Mucosa of descending colon (tissue), 3 donors: ENCODE data around the gene MTFR1L. TPM values are rescaled to one million over a fixed set of nuclear protein-coding genes. Genes with fewer than 3 reads are reported as not detected.

Source experiments
- ATAC-seq: fragments of 200-7000 bp; cut with Tn5 transposase; one replicate; pipeline ENCODE4 v1.9.1; 2020; ENCODE audit warnings: mild to moderate bottlenecking, moderate library complexity
- DNase-seq, 3 donors: peaks; one replicate each; pipeline ENCODE4 v3.0.0-alpha.2; 2020
- H3K36me3 ChIP-seq: fragments of 200-600 bp; one replicate; pipeline ENCODE4 v1.8.0; 2021; ENCODE audit warnings: low read depth, mild to moderate bottlenecking
- H3K4me1 ChIP-seq: fragments of 200-600 bp; one replicate; pipeline ENCODE4 v1.8.0; 2021; ENCODE audit warnings: low read depth, mild to moderate bottlenecking
- H3K4me3 ChIP-seq: fragments of 200-600 bp; one replicate; pipeline ENCODE4 v1.8.0; 2021; ENCODE audit warnings: mild to moderate bottlenecking
- H3K9me3 ChIP-seq: fragments of 200-600 bp; one replicate; pipeline ENCODE4 v1.8.0; 2021; ENCODE audit warnings: mild to moderate bottlenecking
- intact Hi-C, 2 donors: fragments of 100-400 bp; cut with DNase I in 1 of 2; cut with micrococcal nuclease in 1 of 2; formaldehyde crosslinking; loops; one replicate each; pipeline versions ENCODE4 v1.11.0 to v1.11.1; 2022; cut with DNase I, micrococcal nuclease
- total RNA-seq, 3 donors: library from RNA; stranded (reverse); fragmentation: NEBNext Ultra II Directional in 2 of 3; extraction: Animal tissue kit (Norgen Biotek cat#: 25700) in 2 of 3; gene quantifications; one replicate each; pipeline versions ENCODE4 v1.2.1 to v1.2.4, GENCODE V29; 2021 to 2023
- TF ChIP-seq, protein P1 (sequence below): fragments of 200-600 bp; IDR thresholded peaks from one replicate; pipeline ENCODE4 v1.8.0; 2022; ENCODE audit warnings: antibody characterized with exemption, mild to moderate bottlenecking
- donor health status: DM: no; HTN: no; CAD: no; lungs with moderate emphysema.
- donor health status: DM: no; HTN: no; CAD: no.
- donor health status: DM: no; HTN: yes; CAD: no.

MTFR1L gene
- total RNA-seq, 3 donors from 2014 or later = 46.2 to 94.3 (median 83.0) TPM

DNA sequence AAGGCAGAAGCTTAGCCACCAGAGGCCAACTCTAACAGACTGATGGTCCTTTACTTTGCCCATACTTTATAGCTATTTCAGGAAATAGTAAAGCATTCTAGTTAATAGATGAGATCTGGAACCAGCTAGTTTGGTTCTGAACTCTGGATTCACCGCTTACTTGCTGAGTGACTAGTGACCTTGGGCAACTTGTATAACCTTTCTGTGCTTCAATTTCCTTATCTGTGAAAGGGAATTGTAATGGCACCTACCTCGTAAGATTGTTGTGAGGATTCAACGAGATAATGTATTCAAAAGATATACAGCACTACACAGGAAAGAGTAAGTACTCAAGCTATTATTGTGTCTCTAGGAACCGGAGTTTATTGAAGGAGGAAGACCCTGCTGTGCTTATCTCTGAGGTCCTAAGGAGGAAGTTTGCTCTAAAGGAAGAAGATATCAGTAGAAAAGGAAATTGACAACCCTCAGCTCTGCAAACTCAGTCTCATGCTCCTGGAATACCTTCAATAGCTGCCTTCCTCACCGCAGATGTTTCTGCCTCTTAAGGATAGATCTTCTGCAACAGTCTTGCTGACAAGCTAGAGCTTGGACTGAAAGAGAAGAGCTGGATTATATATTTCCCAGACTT lies 11.9 kb downstream of the MTFR1L start:
- TF ChIP-seq, protein P1, sequence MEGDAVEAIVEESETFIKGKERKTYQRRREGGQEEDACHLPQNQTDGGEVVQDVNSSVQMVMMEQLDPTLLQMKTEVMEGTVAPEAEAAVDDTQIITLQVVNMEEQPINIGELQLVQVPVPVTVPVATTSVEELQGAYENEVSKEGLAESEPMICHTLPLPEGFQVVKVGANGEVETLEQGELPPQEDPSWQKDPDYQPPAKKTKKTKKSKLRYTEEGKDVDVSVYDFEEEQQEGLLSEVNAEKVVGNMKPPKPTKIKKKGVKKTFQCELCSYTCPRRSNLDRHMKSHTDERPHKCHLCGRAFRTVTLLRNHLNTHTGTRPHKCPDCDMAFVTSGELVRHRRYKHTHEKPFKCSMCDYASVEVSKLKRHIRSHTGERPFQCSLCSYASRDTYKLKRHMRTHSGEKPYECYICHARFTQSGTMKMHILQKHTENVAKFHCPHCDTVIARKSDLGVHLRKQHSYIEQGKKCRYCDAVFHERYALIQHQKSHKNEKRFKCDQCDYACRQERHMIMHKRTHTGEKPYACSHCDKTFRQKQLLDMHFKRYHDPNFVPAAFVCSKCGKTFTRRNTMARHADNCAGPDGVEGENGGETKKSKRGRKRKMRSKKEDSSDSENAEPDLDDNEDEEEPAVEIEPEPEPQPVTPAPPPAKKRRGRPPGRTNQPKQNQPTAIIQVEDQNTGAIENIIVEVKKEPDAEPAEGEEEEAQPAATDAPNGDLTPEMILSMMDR = no peak
- peak; percentile 47 for ATAC-seq

DNA sequence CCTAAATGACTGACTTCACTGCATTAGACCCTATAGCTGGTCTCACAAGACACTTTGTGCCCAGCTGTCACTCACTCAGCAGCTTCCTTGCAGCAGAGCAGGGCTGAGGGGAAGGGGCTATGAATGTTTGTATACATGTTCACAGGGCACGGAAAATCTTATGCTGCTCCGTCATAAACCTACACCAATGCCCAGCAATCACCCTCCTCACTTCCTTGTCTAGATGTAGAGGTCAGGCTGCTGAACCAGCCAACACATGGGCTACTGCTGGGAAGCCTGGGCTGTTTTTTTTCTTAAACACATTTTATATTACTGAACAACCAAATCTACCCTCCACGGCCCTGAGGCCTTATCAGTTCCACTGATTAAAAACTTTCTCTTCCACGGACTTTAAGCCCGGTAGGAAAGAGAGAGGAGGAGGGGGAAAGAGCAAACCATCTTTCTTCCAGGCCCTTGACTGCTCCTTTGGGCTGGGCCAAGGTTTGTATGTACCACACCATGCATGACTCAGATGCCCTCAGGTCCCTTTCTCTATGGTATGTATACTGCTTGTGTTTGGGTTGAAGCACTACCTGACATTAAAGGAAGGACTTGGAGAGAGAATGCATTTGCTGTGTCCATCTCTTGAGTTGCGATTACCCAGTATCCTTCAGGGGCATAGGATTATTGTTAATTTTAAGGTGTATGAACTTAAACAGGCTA lies 12.7 kb downstream of the MTFR1L start:
- intact Hi-C loops = no loop called here
- peaks cover 22% of the 10 kb centered on the region for H3K36me3 ChIP-seq
- no peak for DNase-seq
- no peak overlapping the region for H3K4me3 ChIP-seq
- H3K9me3 ChIP-seq = no peaks in the 10 kb centered on the region
- H3K4me1 ChIP-seq = no peaks in the 10 kb centered on the region
- TF ChIP-seq, protein P1 = no peak
- peak; percentile 66 for ATAC-seq

More for the DNA sequence above, 11.9 kb downstream of the MTFR1L start:
- H3K4me1 ChIP-seq = no peaks in the 10 kb centered on the region
- no peaks in the 10 kb centered on the region for H3K9me3 ChIP-seq
- no peak overlapping the region for H3K4me3 ChIP-seq
- intact Hi-C loops = no loop called here
- peaks cover 26% of the 10 kb centered on the region for H3K36me3 ChIP-seq
- DNase-seq = no peak

DNA sequence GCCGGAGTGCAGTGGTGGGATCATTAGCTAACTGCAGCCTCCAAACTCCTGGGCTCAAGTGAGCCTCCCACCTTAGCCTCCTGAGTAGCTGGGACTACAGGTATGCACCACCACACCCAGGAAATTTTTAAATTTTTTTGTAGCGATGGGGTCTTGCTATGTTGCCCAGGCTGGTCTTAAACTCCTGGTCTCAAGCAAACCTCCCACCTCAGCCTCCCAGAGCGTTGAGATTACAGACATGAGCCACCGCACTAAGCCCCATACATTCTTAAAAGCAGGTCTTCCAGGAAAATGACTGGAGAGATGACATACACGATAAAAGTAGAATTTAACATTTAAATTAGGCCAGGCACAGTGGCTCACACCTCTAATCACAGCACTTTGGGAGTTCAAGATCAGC lies 13.4 kb downstream of the MTFR1L start:
- H3K9me3 ChIP-seq = no peaks in the 10 kb centered on the region
- TF ChIP-seq, protein P1 = no peak
- no peak overlapping the region for H3K4me3 ChIP-seq
- DNase-seq = no peak
- peaks cover 22% of the 10 kb centered on the region for H3K36me3 ChIP-seq
- intact Hi-C loops = no loop called here
- no peak for ATAC-seq
- H3K4me1 ChIP-seq = no peaks in the 10 kb centered on the region

DNA sequence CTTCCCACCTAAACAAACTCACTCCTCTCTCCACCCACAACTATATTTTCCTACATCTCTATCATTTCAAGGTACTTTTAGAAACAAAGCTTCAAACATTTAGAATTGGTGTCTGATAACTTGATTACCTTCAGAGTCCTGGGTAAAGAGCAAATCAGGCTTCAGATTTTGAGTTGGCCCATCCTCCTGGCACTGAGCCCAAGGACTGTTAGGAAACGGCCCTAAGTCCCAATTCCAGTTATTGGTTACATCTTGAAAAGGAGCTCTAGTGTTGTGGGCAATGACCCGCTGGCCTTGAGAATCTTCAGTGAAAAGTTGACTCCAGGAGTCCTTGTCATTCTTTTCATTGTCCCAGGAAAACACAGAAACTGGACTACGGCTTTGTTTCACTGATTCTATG lies 15.1 kb downstream of the MTFR1L start:
- Histone ChIP-seq H3K4me1 (no peaks in the 10 kb centered on the region), H3K4me3 (no peak overlapping the region), H3K36me3 (peaks cover 10% of the 10 kb centered on the region), H3K9me3 (peaks cover 3% of the 10 kb centered on the region)
- TF ChIP-seq, protein P1 = no peak
- intact Hi-C loops = no loop called here
- no peak for ATAC-seq
- no peak for DNase-seq

DNA sequence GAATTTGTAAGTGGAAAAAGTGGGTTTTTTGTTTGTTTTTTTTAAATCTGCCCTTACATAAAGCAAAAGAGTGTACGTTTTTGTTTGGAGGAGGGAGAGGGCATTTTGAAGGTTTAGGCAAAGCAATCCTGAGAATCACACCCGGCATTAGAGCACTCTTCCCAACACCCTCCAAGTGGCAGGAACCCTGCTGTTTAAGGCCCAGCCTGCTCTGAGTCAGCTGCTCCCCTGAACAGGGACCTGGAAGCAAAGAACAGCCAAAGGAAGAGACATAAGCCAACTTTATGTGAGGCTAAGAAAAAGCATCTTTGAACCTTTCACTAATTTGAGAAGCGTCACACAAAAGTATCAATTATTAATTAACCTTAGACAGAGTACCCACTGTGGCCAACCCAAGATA lies 16.9 kb downstream of the MTFR1L start:
- no peak overlapping the region for H3K4me3 ChIP-seq
- intact Hi-C loops = no loop called here
- peaks cover 6% of the 10 kb centered on the region for H3K36me3 ChIP-seq
- no peaks in the 10 kb centered on the region for H3K4me1 ChIP-seq
- peaks cover 3% of the 10 kb centered on the region for H3K9me3 ChIP-seq
- TF ChIP-seq, protein P1 = no peak
- no peak for DNase-seq
- no peak for ATAC-seq
